Bronchial epithelial cell (primary cell): ENCODE measurements around the gene POLDIP2. TPM values are rescaled to one million over a fixed set of nuclear protein-coding genes. Genes with fewer than 3 reads are reported as not detected.

Experiments used
- DNase-seq: peaks from one replicate; pipeline ENCODE4 v3.0.0-alpha.2; 2010; ENCODE audit warnings: low read depth
- FAIRE-seq: peaks from 2 replicates; lab custom pipeline; 2011; peaks lifted over from hg19 to GRCh38; lab: Jason Lieb, UNC
- H3K27me3 ChIP-seq: 2 replicates; pipeline ENCODE4 v1.5.1; 2011; ENCODE audit warnings: low read length; ENCODE audit not compliant: control insufficient read depth, insufficient read depth
- H3K36me3 ChIP-seq: 2 replicates; pipeline ENCODE4 v1.5.1; 2011; ENCODE audit warnings: low read length; ENCODE audit not compliant: control insufficient read depth, insufficient read depth
- H3K4me3 ChIP-seq: 2 replicates; pipeline ENCODE4 v1.5.1; 2011; ENCODE audit warnings: mild to moderate bottlenecking, low read depth, low read length, control low read depth
- total RNA-seq: library from RNA; depleted of rRNA; stranded (reverse); fragments of >200 nt; gene quantifications from 2 replicates; pipeline ENCODE4 v1.2.1, GENCODE V29; 2014
- TF ChIP-seq, protein P1 (sequence below): IDR thresholded peaks from 2 replicates; pipeline ENCODE4 v1.5.1; 2011; ENCODE audit warnings: mild to moderate bottlenecking, moderate library complexity, low read length, control low read depth, inconsistent platforms; ENCODE audit not compliant: insufficient read depth, severe bottlenecking

POLDIP2 gene
- total RNA-seq, 1 donor from 2014 or later, result 59.8 TPM

DNA sequence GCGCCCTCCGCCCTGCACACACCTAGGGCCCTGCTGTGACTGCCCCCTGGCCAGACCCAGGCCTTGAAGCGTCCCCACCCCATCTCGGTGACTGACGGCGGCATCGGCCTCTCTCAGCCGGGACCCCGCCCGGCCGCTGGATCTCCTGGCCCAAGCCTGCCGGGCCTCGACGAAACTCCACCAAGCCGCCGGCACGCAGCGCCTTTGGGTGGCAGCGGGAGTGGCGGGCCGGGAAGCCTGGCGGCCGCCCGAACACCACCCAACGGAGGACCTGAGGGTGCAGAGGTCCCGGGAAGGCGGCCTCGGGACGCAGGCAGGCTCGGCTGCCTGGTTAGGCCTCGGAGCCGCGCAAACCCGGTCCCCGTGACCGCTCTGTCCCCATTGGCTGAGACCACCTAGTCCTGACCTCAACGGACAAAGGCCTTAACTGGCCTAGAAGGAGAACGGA is 50.3 kb downstream of the POLDIP2 start:
- no peak for FAIRE-seq
- Histone ChIP-seq H3K36me3 (no peaks in the 10 kb centered on the region), H3K27me3 (peaks cover 3% of the 10 kb centered on the region), H3K4me3 (no peak overlapping the region)
- TF ChIP-seq, protein P1, sequence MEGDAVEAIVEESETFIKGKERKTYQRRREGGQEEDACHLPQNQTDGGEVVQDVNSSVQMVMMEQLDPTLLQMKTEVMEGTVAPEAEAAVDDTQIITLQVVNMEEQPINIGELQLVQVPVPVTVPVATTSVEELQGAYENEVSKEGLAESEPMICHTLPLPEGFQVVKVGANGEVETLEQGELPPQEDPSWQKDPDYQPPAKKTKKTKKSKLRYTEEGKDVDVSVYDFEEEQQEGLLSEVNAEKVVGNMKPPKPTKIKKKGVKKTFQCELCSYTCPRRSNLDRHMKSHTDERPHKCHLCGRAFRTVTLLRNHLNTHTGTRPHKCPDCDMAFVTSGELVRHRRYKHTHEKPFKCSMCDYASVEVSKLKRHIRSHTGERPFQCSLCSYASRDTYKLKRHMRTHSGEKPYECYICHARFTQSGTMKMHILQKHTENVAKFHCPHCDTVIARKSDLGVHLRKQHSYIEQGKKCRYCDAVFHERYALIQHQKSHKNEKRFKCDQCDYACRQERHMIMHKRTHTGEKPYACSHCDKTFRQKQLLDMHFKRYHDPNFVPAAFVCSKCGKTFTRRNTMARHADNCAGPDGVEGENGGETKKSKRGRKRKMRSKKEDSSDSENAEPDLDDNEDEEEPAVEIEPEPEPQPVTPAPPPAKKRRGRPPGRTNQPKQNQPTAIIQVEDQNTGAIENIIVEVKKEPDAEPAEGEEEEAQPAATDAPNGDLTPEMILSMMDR, result no peak
- no peak for DNase-seq

DNA sequence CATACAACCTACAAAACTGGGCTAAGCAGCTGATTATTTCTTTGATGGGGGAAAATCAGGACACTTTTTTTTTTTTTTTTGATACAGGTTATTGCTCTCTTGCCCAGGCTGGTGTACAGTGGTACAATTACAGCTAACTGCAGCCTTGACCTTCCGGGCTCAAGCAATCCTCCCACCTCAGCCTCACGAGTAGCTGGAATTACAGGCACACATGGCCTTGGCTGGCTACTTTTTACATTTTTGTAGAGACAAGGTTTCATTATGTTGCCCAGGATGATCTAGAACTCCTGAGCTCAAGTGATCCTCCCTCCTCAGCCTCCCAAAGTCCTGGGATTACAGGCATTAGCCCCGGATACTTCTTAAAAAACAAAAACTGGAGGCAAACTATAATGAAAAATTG is 58.9 kb downstream of the POLDIP2 start:
- FAIRE-seq, result no peak
- DNase-seq, result no peak
- Histone ChIP-seq H3K36me3 (no peaks in the 10 kb centered on the region), H3K4me3 (no peak overlapping the region), H3K27me3 (peaks cover 2% of the 10 kb centered on the region)
- TF ChIP-seq, protein P1, result no peak

Other genes with a start within 250 kb of the POLDIP2 start
- gene TMEM97, start 38.3 kb downstream of the POLDIP2 start, total RNA-seq, result 1.5 and 8.2 TPM in 2 replicates
- gene IFT20, start 22.1 kb downstream of the POLDIP2 start, total RNA-seq, result 37.8 and 43.7 TPM in 2 replicates
- 29.0 and 40.7 TPM in 2 replicates for gene TNFAIP1, start 21.8 kb downstream of the POLDIP2 start, total RNA-seq
- gene SEBOX, start 7.7 kb upstream of the POLDIP2 start, total RNA-seq, result not detected in 2 replicates
- gene VTN, start 12.8 kb upstream of the POLDIP2 start, total RNA-seq, result under 0.01 TPM in 2 replicates
- 0.26 and 0.53 TPM in 2 replicates for gene SARM1, start 14.2 kb upstream of the POLDIP2 start, total RNA-seq
- gene SLC46A1, start 48.7 kb upstream of the POLDIP2 start, total RNA-seq, result 1.9 and 5.0 TPM in 2 replicates
- gene SLC13A2, start 116.1 kb upstream of the POLDIP2 start, total RNA-seq, result not detected in 2 replicates
- 0.38 TPM in 1 of 2 replicates, not detected in the other for gene FOXN1, start 148.8 kb upstream of the POLDIP2 start, total RNA-seq
- 21.9 and 22.8 TPM in 2 replicates for gene UNC119, start 195.1 kb upstream of the POLDIP2 start, total RNA-seq
- gene PIGS, start 214.0 kb upstream of the POLDIP2 start, total RNA-seq, result 25.5 and 36.0 TPM in 2 replicates
- gene ALDOC, start 219.4 kb upstream of the POLDIP2 start, total RNA-seq, result 39.3 and 53.4 TPM in 2 replicates
- 1.3 and 2.0 TPM in 2 replicates for gene SPAG5, start 241.5 kb upstream of the POLDIP2 start, total RNA-seq